A549 (cell line): ENCODE measurements around the gene NLRP1.
A peak's percentile ranks its signal among the peaks of the same experiment; 100 is the strongest.

Source experiments
- CHD4 ChIP-seq: fragments of 200-600 bp; sonication (generic); IDR thresholded peaks from 2 replicates; pipeline ENCODE4 v1.6.1; 2016; ENCODE audit warnings: antibody characterized with exemption, mild to moderate bottlenecking, borderline replicate concordance
- CTCF ChIP-seq: fragments of >200 bp; sonication (Bioruptor Twin); formaldehyde crosslinking; IDR thresholded peaks from 3 replicates; pipeline ENCODE4 v1.5.1; 2016
- EP300 ChIP-seq, 2 experiments: fragments of >200 bp; sonication (Bioruptor Twin); formaldehyde crosslinking; IDR thresholded peaks; 2 replicates in 1 of 2; 3 replicates in 1 of 2; pipeline ENCODE4 v1.6.1; 2016 to 2017
- JUN ChIP-seq, 2 experiments: fragments of >200 bp; sonication (Bioruptor Twin); formaldehyde crosslinking; IDR thresholded peaks; 2 replicates in 1 of 2; 3 replicates in 1 of 2; pipeline ENCODE4 v1.6.1; 2016 to 2017
- JUNB ChIP-seq: fragments of >200 bp; sonication (Bioruptor Twin); formaldehyde crosslinking; IDR thresholded peaks from 2 replicates; pipeline ENCODE4 v1.6.1; 2016
- KDM5A ChIP-seq: fragments of 200-600 bp; sonication (generic); IDR thresholded peaks from 2 replicates; pipeline ENCODE4 v1.6.1; 2016; ENCODE audit warnings: antibody characterized with exemption, mild to moderate bottlenecking
- MAX ChIP-seq: IDR thresholded peaks from 2 replicates; pipeline ENCODE4 v1.6.1; 2012
- NFE2L2 ChIP-seq: fragments of 150-350 bp; conservative IDR thresholded peaks from 2 replicates; pipeline ENCODE4 v1.6.1; 2014; ENCODE audit warnings: low read length
- POLR2A ChIP-seq: IDR thresholded peaks from 2 replicates; pipeline ENCODE4 v1.6.1; 2012; ENCODE audit warnings: mild to moderate bottlenecking, low read length
- REST ChIP-seq: fragments of 200-600 bp; sonication (generic); IDR thresholded peaks from 2 replicates; pipeline ENCODE4 v1.6.1; 2016; ENCODE audit warnings: antibody characterized with exemption, mild to moderate bottlenecking, moderate library complexity
- RFX5 ChIP-seq: fragments of 450-650 bp; IDR thresholded peaks from 2 replicates; pipeline ENCODE4 v1.7.1; 2014; ENCODE audit warnings: antibody characterized with exemption, mild to moderate bottlenecking, moderate library complexity
- TF ChIP-seq, protein P1 (sequence below): fragments of 450-650 bp; IDR thresholded peaks from 2 replicates; pipeline ENCODE4 v1.6.1; 2014; ENCODE audit warnings: antibody characterized with exemption
- TF ChIP-seq, protein P2 (sequence below): IDR thresholded peaks from 2 replicates; pipeline ENCODE4 v1.6.1; 2012

DNA sequence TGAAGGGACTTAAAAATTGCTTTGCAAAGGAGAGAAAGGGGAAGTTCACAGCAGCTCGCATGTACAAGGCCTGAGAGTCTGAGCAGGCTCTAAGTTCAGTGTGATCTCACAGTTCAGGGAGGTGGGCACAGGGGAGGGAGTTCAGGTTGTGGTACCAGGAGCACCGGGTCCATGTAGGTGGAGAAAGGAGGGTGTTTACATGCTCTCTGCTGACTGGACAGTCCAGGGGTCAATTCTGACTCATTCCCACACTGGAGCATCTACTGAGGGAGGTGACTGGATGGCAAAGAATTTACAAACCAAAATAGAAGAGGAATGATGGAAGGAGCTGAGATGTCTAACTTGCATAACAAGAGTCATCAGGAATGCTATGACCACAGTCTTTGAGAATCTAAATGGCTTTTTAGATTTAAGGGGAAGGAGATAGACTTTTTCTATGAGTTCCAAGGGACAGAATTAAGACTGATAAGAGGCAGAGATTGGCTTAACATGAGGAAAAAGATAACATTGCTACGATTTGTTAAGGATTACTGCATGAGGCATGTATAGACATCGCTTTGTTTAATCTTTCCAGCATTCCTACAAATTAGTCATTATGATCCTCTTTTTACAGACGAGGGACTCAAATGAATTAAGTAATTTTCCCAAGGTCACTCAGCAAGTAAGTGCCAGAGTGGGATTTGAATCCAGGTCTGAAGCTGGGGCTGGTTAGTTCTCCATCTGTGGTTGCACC, 68.1 kb downstream of the NLRP1 start:
- TF ChIP-seq KDM5A, result no peak
- no peak for TF ChIP-seq EP300 (IDR thresholded peaks at IDR 0.05)
- TF ChIP-seq CTCF, result no peak
- TF ChIP-seq RFX5, result peak; percentile 28; the same call in 1 of the 2 replicates
- TF ChIP-seq, protein P1, sequence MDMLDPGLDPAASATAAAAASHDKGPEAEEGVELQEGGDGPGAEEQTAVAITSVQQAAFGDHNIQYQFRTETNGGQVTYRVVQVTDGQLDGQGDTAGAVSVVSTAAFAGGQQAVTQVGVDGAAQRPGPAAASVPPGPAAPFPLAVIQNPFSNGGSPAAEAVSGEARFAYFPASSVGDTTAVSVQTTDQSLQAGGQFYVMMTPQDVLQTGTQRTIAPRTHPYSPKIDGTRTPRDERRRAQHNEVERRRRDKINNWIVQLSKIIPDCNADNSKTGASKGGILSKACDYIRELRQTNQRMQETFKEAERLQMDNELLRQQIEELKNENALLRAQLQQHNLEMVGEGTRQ, result no peak
- no peak for TF ChIP-seq POLR2A
- TF ChIP-seq NFE2L2, result no peak
- peak in 1 of 2 experiments; percentile 42; a peak in 2 of 5 replicates for TF ChIP-seq JUN (IDR thresholded peaks at IDR 0.05)
- peak; percentile 60 for TF ChIP-seq MAX
- TF ChIP-seq JUNB, result peak; percentile 95
- TF ChIP-seq CHD4, result no peak
- no peak for TF ChIP-seq REST
- TF ChIP-seq, protein P2, sequence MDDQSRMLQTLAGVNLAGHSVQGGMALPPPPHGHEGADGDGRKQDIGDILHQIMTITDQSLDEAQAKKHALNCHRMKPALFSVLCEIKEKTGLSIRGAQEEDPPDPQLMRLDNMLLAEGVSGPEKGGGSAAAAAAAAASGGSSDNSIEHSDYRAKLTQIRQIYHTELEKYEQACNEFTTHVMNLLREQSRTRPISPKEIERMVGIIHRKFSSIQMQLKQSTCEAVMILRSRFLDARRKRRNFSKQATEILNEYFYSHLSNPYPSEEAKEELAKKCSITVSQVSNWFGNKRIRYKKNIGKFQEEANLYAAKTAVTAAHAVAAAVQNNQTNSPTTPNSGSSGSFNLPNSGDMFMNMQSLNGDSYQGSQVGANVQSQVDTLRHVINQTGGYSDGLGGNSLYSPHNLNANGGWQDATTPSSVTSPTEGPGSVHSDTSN, result 0 out of 2 replicates have a peak, but pooled peaks have one; percentile 18
